ENCODE measurements around the gene AKT2.

- TF ChIP-seq CTCF (IDR thresholded peaks at IDR 0.05) (no peak), POLR2A (IDR thresholded peaks at IDR 0.05; ENCODE audit: low read length) (no peak), ELK1 (IDR thresholded peaks at IDR 0.05; ENCODE audit: low read depth, low read length) (no peak), MAFK (IDR thresholded peaks at IDR 0.05; ENCODE audit: partially characterized antibody) (no peak), CHD2 (IDR thresholded peaks at IDR 0.05; ENCODE audit: low read length, partially characterized antibody) (no peak), NPAS2 (CRISPR knock-in tag; IDR thresholded peaks at IDR 0.05; ENCODE audit: borderline replicate concordance) (no peak), EP300 (IDR thresholded peaks at IDR 0.05) (no peak), JUNB (IDR thresholded peaks at IDR 0.05) (no peak), MYC (IDR thresholded peaks at IDR 0.05; ENCODE audit: borderline replicate concordance, low read length) (no peak)
Measured at GRCh38 chr19:40317338-40317737, 32.2 kb upstream of the AKT2 start.
